Activated T-cell treated with anti-CD3 and anti-CD28 coated beads, Interleukin-2, amount 50 U/mL, for 72 hours (primary cell): ENCODE data around the gene PRSS38. TPM values are rescaled to one million over a fixed set of nuclear protein-coding genes. Genes with fewer than 3 reads are reported as not detected.
"Not testable (repeated sequence)": the region's sequence is repeated elsewhere in the genome, so short reads cannot be mapped to it uniquely, and the experiment has no call there.

Source experiments
- ATAC-seq, 2 donors: fragments of 150-1000 bp; cut with Tn5 transposase; replicated peaks in 1 of 2; 2 replicates each; pipeline ENCODE4 v1.10.0; 2021; ENCODE audit warnings: moderate library complexity in 2 of 2, mild to moderate bottlenecking in 1 of 2
- DNase-seq, 2 donors: peaks; one replicate each; pipeline ENCODE4 v3.0.0; 2021 to 2022; ENCODE audit warnings: mixed read lengths in 1 of 2
- H3K27ac Mint-ChIP-seq: one replicate; pipeline ENCODE4 v1.8.0; 2022; ENCODE audit warnings: mild to moderate bottlenecking, moderate library complexity, mixed read lengths
- H3K27me3 Mint-ChIP-seq: one replicate; pipeline ENCODE4 v1.8.0; 2022; ENCODE audit warnings: low read depth, mixed read lengths
- H3K36me3 Mint-ChIP-seq, 2 donors: one replicate each; pipeline ENCODE4 v1.8.0; 2022; ENCODE audit warnings: mixed read lengths in 2 of 2, mild to moderate bottlenecking in 1 of 2; ENCODE audit not compliant: insufficient read depth in 2 of 2
- H3K4me1 Mint-ChIP-seq: one replicate; pipeline ENCODE4 v1.8.0; 2022; ENCODE audit warnings: low read depth, mixed read lengths
- H3K4me3 Mint-ChIP-seq, 2 donors: one replicate each; pipeline ENCODE4 v1.8.0; 2022; ENCODE audit warnings: mild to moderate bottlenecking in 2 of 2, mixed read lengths in 2 of 2, moderate library complexity in 2 of 2
- H3K9me3 Mint-ChIP-seq, 2 donors: one replicate each; pipeline ENCODE4 v1.8.0; 2022; ENCODE audit warnings: mixed read lengths in 2 of 2
- total RNA-seq, 2 donors: library from RNA; stranded (reverse); gene quantifications; one replicate each; pipeline ENCODE4 v1.2.3, GENCODE V29; 2022

Gene PRSS38
- total RNA-seq, 2 donors from 2014 or later: not detected

DNA sequence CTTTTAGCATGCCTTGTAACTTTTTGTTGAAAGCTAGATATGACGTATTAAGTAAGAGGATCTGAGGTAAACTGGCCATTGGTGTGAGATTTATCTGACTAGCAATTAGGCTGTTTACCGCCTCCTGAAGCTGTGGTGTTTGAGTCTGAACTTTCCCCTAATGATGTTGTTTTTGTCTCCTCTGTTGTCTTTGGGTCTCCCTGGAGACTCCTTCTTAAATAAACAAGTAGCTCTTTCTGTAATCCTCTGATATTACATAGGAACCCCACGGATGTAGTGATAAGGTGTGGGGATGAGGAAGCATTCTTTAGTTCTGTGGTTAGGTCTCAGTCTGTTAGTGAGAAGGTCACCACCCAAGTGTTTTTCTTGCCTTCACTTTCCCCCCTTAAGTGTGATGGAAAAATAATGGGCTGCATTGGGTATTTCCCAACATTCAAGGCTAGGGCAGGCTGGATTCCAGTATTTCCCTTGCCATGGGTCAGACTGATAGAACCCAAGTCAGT, 33.0 kb downstream of the PRSS38 start:
- DNase-seq (no peak), ATAC-seq (no peak)
- Mint-ChIP-seq H3K36me3 (peaks cover 0 to 1% of the 10 kb centered on the region in 2 donors), H3K4me1 (no peaks in the 10 kb centered on the region), H3K27me3 (no peaks in the 10 kb centered on the region), H3K27ac (no peak overlapping the region), H3K4me3 (no peak overlapping the region), H3K9me3 (peaks cover 1 to 6% of the 10 kb centered on the region in 2 donors)

DNA sequence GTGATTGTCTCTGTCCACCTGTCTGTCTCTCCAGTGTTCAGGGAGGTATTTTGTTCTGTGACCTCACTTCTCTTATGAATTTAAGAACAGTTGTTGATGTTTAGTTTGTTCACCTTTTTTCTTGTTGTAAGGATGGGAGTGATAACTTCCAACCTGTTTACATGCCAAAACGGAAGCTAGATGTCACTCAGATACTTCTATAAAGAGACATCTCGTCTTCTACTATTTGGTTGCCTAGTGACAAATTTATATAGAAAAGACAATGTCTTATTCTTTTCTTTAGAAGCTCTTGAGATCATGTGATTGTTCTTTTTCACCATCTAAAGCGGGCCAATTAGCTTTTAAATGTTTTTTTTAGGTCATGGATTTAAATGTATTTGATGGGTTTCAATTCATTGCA, 33.8 kb downstream of the PRSS38 start:
- ATAC-seq (no peak), DNase-seq (no peak)
- H3K4me3 Mint-ChIP-seq: no peak overlapping the region
- no peaks in the 10 kb centered on the region for H3K4me1 Mint-ChIP-seq
- peaks cover 1 to 6% of the 10 kb centered on the region in 2 donors for H3K9me3 Mint-ChIP-seq
- H3K27ac Mint-ChIP-seq: no peak overlapping the region
- H3K36me3 Mint-ChIP-seq: peaks cover 0 to 1% of the 10 kb centered on the region in 2 donors
- no peaks in the 10 kb centered on the region for H3K27me3 Mint-ChIP-seq

DNA sequence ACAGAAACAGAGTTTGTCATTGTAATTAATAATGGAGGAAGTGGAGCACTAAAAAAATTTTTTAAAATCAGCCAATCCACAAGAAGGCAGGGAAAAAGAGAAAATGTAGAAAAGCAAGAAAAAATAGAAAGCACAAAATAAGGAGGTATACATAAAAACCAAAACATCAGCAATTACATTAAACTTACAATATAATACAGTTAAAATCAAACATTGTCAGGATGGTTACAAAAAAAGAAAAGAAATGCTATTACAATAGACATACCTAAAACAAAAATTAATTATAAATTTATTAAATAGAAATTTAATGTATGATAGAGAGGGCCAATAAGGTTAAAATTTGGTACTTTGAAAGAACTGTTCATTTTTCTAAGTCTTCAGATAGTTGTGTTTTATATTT, 38.7 kb downstream of the PRSS38 start:
- H3K4me1 Mint-ChIP-seq: no peaks in the 10 kb centered on the region
- no peaks in the 10 kb centered on the region for H3K27me3 Mint-ChIP-seq
- H3K4me3 Mint-ChIP-seq: no peak overlapping the region
- H3K27ac Mint-ChIP-seq: no peak overlapping the region
- H3K9me3 Mint-ChIP-seq: no peaks in the 10 kb centered on the region
- ATAC-seq (no peak), DNase-seq (no peak)
- H3K36me3 Mint-ChIP-seq: no peaks in the 10 kb centered on the region

DNA sequence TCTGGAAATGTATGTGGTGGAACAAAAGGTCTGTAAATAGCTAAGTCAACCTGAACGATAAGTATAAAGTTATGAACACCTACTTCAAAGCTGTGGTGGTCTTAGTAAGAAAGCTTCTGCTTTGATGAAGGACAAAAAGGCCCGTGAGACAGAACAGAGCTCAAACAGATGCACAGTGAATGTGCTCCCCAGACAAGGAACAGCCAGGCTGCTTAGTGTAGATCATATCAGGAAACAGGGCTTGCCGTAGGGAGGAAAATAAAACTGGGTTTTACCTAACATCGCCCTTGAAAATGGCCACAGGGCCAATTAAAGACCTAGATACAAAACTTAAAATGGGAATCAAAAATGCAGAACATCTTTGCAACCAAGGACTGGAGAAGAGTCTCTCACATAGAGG, 40.2 kb downstream of the PRSS38 start:
- no peaks in the 10 kb centered on the region for H3K36me3 Mint-ChIP-seq
- ATAC-seq (no peak), DNase-seq (no peak)
- H3K9me3 Mint-ChIP-seq: no peaks in the 10 kb centered on the region
- no peaks in the 10 kb centered on the region for H3K4me1 Mint-ChIP-seq
- H3K4me3 Mint-ChIP-seq: no peak overlapping the region
- no peak overlapping the region for H3K27ac Mint-ChIP-seq
- H3K27me3 Mint-ChIP-seq: no peaks in the 10 kb centered on the region

DNA sequence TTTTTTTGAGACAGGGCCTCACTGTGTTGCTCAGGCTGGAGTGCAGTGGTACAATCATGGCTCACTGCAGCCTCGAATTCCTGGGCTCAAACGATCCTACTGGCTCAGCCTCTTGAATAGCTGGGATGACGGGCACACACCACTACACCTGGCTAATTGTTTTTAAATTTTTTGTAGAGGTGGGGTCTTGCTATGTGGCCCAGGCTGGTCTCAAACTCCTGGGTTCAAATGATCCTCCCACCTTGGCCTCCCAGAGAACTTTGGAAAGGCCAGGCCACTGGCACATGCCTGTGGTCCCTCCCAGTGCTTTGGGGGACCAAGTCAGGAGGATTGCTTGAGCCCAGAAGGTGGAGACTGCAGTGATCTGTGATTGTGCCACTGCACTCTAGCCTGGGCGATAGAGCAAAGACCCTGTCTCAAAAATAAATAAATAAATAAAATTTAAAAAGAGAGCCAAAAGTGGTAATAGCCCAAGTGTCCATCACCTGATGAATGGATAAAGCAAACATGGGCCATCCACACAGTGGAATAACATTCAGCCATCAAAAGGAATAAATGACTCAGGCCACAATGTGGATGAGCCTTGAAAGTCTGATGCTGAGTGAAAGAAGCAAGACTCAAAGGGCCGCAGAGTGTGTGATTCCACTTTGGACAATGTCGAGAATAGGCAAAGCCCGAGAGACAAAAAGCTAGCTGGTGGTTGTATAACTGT, 40.8 kb downstream of the PRSS38 start:
- no peak for ATAC-seq

DNA sequence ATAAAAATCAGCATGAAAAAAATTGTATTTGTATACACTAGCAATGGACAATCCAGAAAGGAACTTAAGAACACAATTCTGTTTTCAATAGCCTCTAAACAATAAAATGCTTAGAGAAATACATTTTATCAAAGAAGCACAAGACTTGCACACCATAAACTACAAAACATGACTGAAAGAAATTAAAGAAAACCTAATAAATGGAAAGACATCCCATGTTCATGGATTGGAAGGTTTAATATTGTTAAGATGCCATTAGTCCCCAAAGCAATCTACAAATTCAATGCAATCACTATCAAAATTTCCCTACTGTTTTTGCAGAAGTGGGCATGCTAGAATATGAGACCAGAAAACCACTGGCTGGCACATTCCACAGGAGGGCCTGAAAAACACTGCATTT, 49.4 kb downstream of the PRSS38 start:
- H3K27me3 Mint-ChIP-seq: no peaks in the 10 kb centered on the region
- DNase-seq (no peak), ATAC-seq (no peak)
- no peak overlapping the region for H3K4me3 Mint-ChIP-seq
- peaks cover 3 to 6% of the 10 kb centered on the region in 2 donors for H3K9me3 Mint-ChIP-seq
- H3K27ac Mint-ChIP-seq: no peak overlapping the region
- peaks cover 2 to 3% of the 10 kb centered on the region in 2 donors for H3K36me3 Mint-ChIP-seq
- peaks cover 9% of the 10 kb centered on the region for H3K4me1 Mint-ChIP-seq

More for the DNA sequence above, 40.8 kb downstream of the PRSS38 start:
- Mint-ChIP-seq H3K36me3 (no peaks in the 10 kb centered on the region), H3K4me3 (no peak overlapping the region), H3K4me1 (no peaks in the 10 kb centered on the region), H3K27me3 (no peaks in the 10 kb centered on the region), H3K9me3 (no peaks in the 10 kb centered on the region), H3K27ac (no peak overlapping the region)
- DNase-seq: no peak

DNA sequence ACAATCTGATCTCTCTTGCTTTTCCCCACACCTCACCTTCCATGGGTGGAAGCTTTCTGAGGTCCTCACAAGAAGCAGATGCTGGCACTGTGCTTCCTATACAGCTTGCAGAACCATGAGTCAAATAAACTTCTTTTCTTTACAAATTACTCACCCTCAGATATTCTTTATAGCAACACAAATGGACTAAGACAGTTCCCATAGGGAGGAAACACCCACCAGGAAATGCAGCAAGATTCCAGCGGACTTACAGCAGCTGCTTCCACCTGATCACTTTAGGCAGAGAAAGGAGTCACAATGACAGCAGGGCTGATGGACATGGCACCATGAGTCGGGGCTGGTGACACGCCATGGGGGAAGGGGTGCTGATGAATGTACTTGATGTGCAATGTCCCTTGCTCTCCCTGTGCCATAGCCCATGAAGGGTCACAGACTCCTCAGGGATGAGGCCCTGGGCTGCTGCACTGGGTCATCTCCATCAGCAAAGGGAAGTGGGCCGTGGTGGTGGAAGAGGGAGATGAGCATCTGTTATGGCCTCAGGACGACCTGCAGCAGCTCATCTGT, 53.9 kb downstream of the PRSS38 start:
- Mint-ChIP-seq H3K27me3 (no peaks in the 10 kb centered on the region), H3K9me3 (peaks cover 4 to 11% of the 10 kb centered on the region in 2 donors), H3K36me3 (peaks cover 2 to 5% of the 10 kb centered on the region in 2 donors), H3K4me1 (peaks cover 21% of the 10 kb centered on the region), H3K4me3 (no peak overlapping the region), H3K27ac (no peak overlapping the region)
- DNase-seq (no peak), ATAC-seq (no peak)

DNA sequence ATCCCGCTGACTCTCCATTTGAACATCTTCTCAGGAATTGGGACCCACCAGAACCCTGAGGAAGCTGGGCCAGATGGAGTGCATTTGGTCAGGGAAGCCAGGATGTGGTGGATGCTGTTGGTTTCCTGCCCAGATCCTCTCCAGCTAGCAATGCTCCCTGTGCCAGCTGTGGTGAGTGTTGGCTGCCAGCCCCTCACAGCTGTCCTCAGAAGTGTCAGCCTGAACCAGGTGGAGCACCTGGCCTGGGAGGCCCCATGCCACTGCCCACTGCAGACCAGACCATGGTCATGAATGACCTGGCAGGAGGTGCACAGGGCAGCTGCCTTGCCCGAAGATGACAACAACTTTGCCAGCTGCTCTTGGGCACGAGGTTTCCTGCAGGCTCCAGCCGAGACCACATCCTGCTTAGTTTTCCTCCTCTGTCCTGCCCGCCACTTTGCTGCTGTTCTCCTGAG, 54.4 kb downstream of the PRSS38 start:
- ATAC-seq: peak in 1 of 2 donors; percentile 17
- Mint-ChIP-seq H3K27me3 (no peaks in the 10 kb centered on the region), H3K27ac (no peak overlapping the region), H3K36me3 (peaks cover 0 to 3% of the 10 kb centered on the region in 2 donors), H3K4me3 (no peak overlapping the region), H3K4me1 (peaks cover 21% of the 10 kb centered on the region), H3K9me3 (peaks cover 2 to 7% of the 10 kb centered on the region in 2 donors)
- no peak for DNase-seq

DNA sequence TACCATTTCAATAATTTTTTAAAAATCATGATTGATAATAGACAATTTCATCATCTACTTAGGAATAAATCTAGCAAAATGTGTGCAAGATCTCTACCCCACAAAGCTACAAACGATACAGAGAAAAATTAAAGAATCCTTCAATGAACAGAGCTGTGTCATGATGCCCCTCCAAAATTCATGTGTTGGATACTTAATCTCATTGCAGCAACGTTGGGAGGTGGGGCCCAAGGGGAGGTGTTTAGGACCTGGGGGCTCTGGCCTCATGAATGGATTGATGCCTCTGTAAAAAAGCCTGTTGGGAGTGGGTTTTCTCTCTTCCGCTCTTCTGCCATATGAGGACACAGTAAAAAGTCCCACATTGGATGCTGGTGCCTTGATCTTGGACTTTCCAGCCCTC, 54.9 kb downstream of the PRSS38 start:
- Mint-ChIP-seq H3K36me3 (peaks cover 0 to 2% of the 10 kb centered on the region in 2 donors), H3K4me3 (no peak overlapping the region), H3K27ac (no peak overlapping the region), H3K27me3 (no peaks in the 10 kb centered on the region), H3K9me3 (peaks cover 2 to 7% of the 10 kb centered on the region in 2 donors), H3K4me1 (peaks cover 21% of the 10 kb centered on the region)
- DNase-seq: no peak
- ATAC-seq: no peak

DNA sequence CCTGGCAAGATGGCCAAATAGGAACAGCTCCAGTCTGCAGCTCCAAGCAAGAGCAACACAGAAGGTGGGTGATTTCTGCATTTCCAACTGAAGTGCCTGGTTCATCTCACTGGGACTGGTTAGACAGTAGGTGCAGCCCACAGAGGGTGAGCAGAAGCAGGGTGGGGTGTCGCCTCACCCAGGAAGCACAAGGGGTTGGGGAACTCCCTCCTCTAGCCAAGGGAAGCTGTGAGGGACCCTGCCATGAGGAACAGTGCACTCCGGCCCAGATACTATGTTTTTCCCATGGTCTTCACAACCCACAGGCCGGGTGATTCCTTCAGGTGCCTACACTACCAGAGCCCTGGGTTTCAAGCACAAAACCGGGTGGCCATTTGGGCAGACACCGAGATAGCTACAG, 56.4 kb downstream of the PRSS38 start:
- H3K9me3 Mint-ChIP-seq, H3K27me3 Mint-ChIP-seq, H3K36me3 Mint-ChIP-seq, DNase-seq, H3K27ac Mint-ChIP-seq, H3K4me3 Mint-ChIP-seq, ATAC-seq: not testable (repeated sequence)
- H3K4me1 Mint-ChIP-seq: peaks cover 21% of the 10 kb centered on the region

DNA sequence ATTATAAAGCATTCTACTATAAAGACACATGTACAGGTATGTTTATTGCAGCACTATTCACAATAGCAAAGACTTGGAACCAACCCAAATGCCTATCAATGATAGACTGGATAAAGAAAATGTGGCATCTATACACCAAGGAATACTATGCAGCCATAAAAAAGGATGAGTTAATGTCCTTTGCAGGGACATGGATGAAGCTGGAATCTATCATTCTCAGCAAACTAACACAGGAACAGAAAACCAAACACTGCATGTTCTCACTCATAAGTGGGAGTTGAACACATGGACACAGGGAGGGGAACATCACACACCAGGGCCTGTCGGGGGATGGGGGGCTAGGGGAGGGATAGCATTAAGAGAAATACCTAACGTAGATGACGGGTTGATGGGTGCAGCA, 62.3 kb downstream of the PRSS38 start:
- H3K36me3 Mint-ChIP-seq, H3K27ac Mint-ChIP-seq, ATAC-seq, H3K4me1 Mint-ChIP-seq, H3K9me3 Mint-ChIP-seq, H3K4me3 Mint-ChIP-seq, DNase-seq, H3K27me3 Mint-ChIP-seq: not testable (repeated sequence)

DNA sequence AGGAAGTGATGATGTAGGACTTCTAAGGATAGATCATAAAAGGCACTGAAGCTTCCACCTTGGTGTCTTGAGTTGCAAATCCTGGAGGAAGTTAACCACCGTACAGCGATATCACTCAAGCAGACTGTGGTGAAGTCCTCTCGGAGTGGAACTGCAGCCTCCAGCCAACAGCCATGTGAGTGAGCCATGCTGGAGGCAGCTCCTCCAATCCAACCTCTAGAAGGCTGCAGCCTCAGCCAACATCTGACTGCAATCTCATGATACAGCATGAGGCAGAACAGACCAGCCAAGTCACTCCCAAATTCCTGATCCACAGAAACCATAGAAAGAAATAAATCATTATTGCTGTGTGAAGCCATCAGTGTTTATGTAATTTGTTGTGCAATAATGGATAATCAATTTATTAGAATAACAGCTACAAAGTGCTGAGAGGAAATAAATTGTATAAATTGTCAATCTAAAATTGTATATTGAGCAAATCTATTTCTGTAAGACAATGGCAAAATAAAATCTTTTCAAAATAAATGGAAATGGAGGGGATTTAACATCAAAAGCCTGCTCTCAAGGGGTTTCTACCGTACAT, 65.0 kb downstream of the PRSS38 start:
- Mint-ChIP-seq H3K9me3 (peaks cover 1 to 2% of the 10 kb centered on the region in 2 donors), H3K27ac (no peak overlapping the region), H3K36me3 (peaks cover 0 to 2% of the 10 kb centered on the region in 2 donors), H3K27me3 (no peaks in the 10 kb centered on the region), H3K4me1 (peaks cover 2% of the 10 kb centered on the region), H3K4me3 (no peak overlapping the region)
- DNase-seq (no peak), ATAC-seq (no peak)

DNA sequence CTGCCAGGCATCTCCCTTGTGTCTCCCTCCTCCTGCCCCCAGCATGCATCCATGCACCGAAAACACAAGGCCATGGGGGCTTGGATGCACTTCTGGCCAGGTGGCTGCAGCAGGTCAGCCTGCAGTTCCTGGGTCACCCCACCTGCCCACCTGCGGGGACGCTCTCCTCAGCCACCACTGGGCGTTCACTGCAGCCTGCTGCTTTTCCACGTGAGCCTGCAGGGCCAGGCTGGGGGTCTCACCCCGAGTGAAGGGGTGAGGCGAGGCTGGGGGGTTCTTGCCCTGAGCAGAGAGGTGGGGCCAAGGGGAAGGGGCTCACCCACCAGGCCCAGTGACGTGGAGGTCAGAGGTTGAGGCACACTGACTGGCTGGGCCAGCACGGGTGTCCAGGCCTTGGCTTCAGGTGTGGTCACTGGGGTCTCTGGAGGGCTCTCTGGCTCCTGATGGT, 67.6 kb downstream of the PRSS38 start:
- Mint-ChIP-seq H3K4me1 (peaks cover 11% of the 10 kb centered on the region), H3K27ac (no peak overlapping the region), H3K36me3 (no peaks in the 10 kb centered on the region), H3K27me3 (no peaks in the 10 kb centered on the region), H3K4me3 (no peak overlapping the region), H3K9me3 (no peaks in the 10 kb centered on the region)
- ATAC-seq (no peak), DNase-seq (no peak)
